NT2/D1 (cell line): ENCODE measurements around the gene CWC27.

Experiments used
- SUZ12 ChIP-seq: IDR thresholded peaks from 2 replicates; pipeline ENCODE4 v1.6.1; 2011; ENCODE audit not compliant: insufficient read length, insufficient read depth; ENCODE audit errors: extremely low read depth
- YY1 ChIP-seq: IDR thresholded peaks from 2 replicates; pipeline ENCODE4 v1.6.1; 2011; ENCODE audit not compliant: insufficient read length, insufficient read depth
- ZNF274 ChIP-seq: IDR thresholded peaks from 2 replicates; pipeline ENCODE4 v1.6.1; 2011; ENCODE audit warnings: mild to moderate bottlenecking, low read depth, low read length

DNA sequence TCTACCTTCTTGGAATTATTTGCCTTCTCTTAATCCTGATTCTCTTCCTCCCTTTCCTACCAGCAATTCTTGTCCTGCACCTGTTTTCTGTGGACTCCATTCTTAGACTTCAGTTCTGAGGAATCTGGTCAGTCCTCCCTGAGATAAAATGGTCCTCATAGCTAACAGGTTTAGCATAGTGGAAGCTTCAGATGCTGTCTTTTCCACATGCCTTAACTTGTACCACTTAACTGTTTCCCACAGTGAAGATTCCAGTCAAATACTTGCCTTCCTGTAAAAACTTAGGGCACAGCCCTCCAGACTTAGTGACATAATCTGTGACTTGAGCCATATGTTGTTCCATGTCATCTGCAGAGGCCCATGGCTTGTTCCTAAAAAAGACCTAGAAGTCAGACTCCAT lies 261.3 kb downstream of the CWC27 start:
- no peak for TF ChIP-seq YY1
- TF ChIP-seq SUZ12 = no peak
- no peak for TF ChIP-seq ZNF274
